ENCODE results near the gene IGSF9B.

The IGSF9B gene

DNA sequence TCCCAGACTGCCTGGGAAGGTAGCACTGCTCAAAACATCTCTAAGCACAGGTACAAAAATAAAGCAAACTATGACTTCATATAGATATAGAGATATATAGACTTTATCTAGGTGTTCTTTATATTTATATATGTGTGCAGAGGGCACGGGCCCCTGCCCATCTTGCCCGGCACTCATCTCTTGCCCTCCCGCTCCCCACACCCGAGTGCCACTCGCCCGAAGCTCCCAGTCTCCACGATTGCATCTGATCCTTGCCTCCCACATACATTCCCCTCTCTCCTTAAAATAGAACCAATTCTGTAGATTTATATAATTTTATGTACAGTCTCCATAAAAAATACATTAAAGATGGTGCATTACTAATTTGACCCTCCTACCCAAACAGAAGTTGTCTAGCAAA is 55.5 kb downstream of the IGSF9B start:
- no peak for DNase-seq (ENCODE audit: low read depth)

DNA sequence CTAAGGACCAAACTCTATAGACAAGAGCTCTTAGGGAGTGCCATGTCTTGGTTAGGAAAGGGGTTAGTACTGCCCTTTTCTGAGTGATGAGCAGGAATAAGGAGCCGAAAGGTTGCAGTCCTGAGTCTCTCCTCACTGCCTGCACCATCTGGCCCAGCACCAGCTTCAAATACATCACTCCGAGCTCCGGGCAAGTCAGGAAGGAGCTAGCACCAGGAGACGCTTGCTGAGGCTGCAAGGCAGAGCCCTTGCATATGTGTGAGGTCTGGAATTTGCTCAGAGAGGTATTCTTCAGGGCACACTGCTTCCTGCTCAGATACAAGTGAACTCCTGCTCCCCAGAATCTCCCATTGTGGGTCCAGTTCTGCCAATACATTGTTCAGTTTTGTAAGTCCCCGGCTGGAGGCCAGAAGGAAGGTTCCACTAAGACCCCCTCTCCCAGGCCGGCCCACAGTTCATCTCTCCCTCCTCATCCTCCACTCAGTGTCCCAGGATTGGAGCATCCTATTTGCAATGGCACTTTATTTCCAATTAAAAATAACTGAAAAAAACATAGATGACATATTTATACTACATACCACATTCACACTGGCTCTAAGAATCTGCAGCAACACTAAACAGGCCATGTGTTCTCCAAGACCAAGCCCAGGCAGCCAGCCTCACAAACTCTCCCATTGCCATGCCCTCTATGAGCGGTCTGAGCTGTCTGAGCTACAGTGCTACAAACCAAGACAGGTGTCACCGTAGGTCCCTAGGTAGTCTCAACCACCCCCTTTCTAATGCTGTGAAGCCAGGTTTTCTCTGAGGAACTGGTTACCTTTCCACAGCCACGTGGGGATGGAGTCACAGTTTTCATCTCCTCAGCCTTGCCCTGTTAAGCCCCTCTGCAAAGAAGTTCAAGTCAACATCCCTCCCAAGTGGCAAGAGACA is 56.3 kb downstream of the IGSF9B start:
- no peak for DNase-seq (ENCODE audit: low read depth)

DNA sequence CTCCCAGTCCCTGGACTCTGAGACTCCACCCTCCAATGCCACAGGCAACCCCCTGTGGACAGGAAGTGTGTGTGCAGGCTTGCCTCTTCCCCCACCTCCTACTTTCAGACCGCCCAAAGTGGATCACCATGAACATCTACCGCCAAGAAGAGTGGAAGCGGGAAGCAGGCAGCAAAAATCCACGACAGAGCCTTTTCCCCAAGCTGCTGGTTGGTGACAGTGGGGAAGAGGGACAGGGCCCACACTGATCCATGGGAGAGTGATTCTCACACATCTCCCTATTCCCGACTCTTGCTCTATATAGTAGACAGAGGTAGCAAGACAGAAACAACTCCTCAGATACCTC is 58.0 kb downstream of the IGSF9B start:
- no peak for DNase-seq (ENCODE audit: low read depth)

DNA sequence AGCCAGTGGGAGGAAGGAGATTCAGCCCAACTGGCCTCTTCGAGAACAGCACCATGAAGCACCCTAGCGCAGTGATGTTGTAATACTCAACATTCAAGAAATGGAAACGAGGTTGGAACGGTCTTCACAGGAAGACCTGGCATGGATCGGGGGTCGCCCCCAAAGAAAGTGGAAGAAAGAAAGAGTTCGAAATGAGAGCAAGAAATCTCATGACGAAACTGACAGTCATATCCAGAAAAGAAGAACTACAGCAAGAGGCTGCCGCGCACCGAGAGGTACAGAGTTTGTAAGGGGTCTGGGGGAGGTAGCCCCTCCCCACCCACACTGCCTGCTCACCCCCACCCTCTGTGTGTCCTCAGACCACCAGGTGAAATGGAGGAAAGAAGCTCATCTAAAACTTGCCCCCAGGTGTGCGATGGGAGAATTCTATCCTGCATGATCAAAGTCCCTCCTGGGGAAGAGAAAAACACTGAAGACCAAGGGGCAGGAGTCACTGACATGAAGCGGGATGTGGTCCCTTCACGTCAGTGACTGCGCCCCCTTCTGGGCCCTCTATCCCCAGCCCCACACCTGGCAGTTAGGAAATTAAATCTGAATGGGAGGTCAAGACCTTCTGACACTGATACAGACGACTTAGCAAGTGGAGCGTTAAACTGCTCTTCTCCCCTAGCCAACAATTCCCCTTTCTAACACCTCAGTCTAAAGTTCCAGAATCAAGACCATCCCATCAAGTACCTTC is 58.6 kb downstream of the IGSF9B start:
- no peak for DNase-seq (ENCODE audit: low read depth)

DNA sequence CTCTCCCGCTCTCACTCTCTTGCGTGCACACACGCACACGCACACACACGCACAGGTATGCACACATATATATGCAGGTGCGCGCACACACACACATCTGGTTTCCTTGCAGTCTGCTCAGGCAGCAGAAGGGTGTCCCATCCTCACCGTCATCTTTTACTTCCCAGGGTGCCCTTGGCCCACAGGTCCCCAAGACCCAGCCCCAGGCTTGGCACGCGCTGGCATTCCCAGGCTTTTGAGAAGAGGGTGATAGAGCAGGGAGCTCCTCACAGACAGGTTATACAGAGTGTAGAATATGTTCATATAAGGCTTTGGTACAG is 59.5 kb downstream of the IGSF9B start:
- no peak for DNase-seq (ENCODE audit: low read depth)

DNA sequence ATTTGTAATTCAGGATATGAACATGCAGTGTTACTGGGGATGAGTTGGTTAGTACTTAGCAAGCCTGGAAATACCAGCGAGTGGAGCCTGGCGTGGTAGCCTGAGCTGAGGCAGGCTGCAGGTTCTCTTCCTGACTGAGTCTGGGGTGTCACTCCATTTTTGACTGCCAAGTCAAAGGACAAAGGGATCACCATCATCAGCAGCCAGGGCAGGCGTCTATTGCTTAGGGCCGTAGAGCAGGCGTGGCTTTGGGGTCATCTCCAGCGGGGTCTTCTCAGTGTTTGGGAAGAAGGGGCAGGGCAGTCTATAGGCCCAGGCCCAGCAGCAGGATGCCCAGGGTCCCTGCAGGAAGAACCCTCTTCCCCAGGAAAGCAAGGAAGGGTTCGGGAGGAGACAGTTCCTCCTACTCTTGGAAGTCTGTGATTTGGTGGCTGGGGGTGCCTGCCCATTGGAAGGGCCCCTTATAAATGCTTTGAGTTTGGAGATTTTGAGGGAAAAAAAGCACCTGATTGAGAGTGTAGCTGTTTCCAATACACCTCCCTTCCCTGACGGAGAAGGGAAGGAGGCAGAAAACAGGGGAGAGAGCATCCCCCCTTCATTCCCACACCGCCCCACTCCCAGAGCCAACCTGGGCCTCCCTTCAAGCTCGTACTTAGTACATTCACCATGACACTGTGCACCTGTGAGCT is 60.0 kb downstream of the IGSF9B start:
- DNase-seq (ENCODE audit: low read depth): no peak

DNA sequence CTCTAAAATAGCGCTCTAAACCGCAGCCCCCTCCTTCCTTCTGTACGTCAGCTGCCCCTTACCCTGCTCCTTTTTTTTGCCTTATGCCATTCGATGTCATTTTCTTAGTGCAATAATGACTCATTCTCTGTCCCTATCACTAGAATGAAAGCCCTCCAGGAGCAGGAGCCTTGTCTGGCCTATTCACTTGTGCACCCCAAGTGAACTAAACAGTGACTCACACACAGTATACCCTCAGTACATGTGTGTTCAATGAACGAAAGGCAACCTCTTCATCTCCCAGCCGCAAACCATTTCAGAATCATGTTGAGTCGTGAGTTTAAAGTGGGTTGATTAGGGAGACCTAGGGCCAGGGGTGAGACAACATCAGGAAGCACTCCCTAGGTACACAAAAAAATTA is 60.7 kb downstream of the IGSF9B start:
- DNase-seq (ENCODE audit: low read depth): no peak

DNA sequence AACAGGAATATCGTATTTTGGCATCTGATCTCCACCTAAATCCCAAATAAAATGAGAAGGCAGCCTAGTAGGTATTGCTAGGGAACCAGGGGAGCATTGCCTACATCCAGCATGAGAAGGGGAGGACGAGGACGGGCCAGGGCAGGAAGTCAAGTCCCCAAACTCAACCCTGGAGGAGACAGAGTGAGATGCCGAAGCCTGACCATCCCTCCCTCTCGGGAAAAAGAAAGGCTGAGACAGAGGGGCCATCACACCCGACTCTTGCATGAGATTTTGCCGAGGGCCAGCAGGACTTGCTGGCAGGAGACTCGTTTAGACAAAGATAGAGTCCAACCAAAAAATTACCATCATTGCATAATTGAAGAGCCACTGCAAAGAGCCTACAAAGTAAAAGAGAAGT is 61.2 kb downstream of the IGSF9B start:
- DNase-seq (ENCODE audit: low read depth): no peak

DNA sequence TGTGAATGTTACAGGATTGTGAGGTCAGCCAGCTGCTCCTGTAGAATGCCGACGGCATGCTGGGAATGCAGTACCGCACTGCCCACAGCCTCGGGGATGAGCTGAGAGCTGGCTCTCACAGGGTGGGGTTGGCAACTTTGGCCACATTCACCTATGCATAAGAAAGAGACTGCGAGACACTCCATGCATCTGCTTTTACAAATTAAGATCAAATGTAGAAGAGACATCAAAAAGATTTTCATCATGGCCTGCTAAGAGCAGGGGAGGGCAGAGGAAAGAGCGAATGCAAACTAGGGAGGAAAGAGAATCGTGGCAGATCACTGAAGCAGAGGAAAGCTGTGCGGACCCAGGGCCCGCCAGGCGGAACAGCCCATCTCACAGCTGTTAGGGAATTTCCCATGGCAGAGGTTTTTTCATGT is 61.7 kb downstream of the IGSF9B start:
- DNase-seq (ENCODE audit: low read depth): no peak

DNA sequence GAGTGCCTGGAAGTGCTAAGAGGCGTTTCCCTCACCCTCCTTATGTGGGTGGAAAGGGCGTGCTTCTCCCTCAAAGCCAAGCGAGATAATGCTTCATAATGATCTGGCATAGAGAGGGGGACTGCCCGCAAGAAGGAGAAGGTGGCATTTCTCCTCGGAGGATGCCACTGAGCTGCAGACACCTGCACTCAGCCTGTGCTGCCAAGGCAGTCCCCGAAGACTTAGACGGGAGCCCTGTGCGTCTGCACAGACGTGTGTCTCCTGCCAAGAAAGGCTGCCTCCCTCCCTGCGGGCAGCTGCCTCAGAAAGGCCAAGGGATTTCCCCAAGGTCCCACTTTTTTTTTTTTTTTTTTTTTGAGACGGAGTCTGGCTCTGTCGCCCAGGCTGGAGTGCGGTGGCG is 63.4 kb downstream of the IGSF9B start:
- no peak for DNase-seq (ENCODE audit: low read depth)

DNA sequence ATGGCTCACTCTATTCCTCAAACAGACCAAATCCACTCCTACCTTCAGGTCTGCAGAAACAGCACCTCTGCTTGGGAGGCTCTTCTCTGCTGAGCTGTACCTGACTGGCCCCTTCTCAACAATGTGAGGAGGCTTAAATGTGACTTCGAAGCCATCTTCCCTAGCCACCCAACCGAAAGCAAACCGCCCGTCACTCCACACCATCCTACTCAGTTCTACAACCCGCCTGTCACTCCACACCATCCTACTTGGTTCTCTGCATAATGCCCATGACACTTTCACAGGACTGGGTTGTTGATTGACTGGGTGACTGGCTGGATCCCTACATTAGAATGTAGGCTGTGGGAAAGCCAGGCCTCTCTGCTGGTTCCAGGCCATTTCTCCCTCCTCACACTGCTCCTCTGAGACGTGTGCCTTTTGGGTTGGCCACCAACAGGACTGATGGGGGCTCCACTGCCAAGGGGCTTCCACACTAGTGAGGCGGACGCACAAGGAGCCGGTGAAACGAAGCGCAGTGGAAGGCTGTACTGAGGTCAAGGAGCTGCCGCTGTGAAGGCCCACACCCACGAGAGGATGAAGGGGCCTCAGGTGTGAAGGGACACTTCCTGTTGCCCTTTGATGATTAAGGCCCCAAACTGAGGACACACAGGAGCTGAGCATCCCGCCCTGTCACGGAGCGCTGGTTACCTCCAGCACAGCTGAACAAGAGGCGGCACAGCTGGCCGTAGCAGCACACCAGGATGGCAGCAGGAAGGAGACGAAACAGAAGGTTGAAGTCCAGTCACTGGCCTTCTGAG is 64.0 kb downstream of the IGSF9B start:
- no peak for DNase-seq (ENCODE audit: low read depth)

DNA sequence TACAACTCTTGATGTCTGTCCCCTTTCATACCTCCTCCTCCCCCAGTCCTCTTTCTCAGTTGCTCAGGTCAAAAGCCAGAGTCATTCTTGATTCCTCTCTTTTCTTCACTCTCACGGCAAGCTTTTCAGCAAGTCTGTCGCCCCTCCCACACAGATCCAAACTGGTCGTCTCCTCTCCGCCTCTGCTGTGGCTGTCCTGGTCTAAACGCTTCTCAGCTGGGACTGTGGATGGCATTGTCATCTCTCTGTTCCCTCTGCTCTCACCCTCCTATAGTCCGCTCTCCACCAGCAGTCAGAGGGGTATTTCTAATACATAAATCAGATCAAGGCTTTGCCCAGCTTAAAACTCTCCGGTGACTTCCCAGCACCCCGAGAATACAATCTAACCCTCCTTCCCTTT is 64.6 kb downstream of the IGSF9B start:
- no peak for DNase-seq (ENCODE audit: low read depth)

DNA sequence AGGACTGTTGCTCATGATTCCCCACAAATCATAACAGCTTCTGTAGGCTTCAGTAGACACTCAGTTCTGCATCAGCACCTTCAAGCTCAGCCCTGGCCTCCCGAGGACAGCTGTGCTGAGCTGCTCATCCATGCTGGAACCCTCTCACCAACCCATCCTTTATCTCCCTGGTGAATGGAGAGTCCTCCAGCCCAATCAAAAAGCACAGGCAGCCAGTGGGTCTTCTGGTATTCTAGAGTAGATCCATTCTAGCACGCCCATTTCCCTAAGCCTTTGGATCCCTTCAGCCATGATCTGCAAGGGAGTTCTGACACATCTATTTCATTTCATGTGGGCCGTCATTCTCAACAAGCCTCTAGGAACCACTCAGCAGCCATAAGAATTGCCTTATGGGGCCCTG is 66.9 kb downstream of the IGSF9B start:
- no peak for DNase-seq (ENCODE audit: low read depth)

DNA sequence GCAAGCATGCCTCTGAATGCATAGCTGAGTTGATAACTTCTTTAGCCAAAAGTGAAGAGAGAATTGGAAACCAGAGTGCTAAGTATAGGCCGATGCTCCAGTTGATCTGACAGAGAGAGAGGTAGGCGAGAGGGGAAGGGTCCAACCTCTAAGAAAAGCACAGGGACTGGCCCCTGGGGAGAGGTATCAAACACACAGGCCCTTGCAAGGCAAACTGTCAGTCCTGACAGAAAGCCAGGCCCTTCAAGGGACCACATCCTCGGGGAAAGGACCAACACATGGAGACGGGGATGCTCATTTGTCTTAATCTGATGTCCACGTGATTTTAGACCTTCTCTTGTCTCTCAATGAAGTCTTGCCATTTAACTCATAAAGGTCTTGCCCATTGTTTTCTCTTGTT is 67.6 kb downstream of the IGSF9B start:
- no peak for DNase-seq (ENCODE audit: low read depth)

DNA sequence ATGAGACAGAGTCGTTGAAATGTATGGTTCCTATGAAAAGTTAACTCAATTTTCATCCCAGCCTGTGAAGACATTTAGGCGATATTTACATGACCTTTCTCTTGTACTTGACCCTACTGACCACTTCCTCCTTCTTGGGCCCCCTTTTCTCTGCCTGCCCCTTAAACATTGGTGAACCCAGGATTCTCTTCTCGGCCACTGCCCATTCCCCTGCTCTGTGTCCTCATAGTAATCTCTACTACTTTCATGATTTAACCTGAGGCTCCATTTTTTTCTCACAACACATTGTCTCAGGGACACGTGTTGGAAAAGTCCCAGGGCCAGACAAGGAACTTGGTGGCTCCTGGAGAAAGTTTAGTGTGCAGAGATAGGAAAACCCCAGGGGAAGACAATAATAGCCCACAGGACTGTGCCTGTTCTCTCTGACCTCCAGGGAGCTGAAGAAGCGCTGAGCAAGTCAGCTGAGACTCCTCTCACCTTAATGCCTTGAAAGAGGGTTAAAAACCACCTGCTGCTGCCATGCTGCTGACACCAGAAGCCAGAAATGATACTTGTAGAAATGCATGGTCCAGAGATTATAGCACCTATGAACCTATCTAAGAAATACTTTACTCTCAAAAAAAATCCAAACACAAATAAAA is 69.0 kb downstream of the IGSF9B start:
- no peak for DNase-seq (ENCODE audit: low read depth)

DNA sequence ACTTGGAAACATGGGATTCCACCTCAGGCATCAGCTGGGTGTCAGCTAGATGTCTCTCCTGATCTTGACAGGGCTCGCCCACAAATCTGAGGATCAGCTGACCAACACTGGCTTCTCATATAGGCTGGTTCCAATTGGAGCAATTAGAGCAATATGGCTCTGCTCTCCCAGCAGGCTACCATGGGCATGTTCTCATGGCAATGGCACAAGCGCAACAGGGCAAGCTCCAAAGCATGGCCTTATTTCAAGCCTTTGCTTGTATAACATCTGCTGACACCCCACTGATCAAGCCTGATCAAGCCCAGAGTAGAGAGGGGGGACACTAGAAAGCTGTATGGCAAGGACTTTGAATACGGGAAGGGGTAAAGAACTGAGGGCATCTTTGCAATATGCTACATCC is 70.7 kb downstream of the IGSF9B start:
- no peak for DNase-seq (ENCODE audit: low read depth)

DNA sequence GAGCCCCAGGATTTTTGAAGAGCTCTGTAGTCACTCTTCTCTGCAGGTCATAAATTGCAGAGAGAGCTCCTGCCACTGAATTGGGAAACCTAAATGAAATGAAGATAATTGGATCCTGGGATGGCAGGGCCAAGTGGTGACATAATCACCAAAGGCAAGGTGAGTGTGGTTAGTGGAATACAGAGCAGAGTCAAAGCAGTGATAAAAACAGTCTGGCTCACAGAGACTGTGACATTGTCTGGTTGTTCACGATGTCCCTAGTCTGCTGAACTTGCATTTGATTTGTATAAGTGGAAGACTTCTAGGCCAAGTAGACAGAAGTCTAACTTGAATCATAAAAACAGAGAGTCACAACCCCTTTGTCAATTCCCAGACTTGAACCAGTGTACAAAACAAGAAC is 84.6 kb downstream of the IGSF9B start:
- DNase-seq (ENCODE audit: low read depth): no peak

DNA sequence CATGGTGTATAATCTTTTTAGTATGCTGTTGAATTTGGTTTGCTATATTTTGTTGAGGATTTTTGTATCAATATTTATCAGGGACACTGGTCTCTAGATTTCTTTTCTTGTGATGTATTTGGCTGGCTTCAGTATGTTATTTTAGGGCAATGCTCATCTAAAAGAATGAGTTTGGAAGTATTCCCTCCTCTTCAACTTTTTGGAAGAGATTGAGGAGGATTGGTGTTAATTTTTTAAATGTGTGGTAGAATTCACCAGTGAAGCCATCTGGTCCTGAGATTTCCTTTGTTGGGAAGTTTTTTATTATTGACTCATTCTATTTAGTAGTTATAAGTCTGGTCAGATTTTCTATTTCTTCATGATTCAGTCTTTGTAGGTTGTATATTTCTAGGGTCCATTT is 89.3 kb downstream of the IGSF9B start:
- no peak for DNase-seq (ENCODE audit: low read depth)

DNA sequence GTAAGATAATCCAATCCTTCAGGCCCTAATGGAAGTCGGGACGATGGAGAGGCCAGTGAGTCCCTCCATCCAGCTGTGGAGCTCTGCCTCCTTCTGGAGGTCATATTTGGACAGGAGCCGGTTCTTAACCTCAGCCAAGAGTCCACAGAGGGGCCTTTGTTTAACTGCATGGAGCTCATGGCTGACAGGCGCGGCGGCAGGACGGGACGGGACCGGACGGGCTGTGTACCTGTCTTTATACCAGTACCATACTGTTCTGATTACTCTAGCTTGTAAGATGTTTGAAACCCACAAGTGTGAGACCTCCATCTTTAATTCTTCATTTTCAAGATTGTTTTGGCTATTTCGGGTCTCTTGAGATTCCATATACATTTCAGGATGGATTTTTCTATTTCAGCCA is 91.3 kb downstream of the IGSF9B start:
- DNase-seq (ENCODE audit: low read depth): no peak

DNA sequence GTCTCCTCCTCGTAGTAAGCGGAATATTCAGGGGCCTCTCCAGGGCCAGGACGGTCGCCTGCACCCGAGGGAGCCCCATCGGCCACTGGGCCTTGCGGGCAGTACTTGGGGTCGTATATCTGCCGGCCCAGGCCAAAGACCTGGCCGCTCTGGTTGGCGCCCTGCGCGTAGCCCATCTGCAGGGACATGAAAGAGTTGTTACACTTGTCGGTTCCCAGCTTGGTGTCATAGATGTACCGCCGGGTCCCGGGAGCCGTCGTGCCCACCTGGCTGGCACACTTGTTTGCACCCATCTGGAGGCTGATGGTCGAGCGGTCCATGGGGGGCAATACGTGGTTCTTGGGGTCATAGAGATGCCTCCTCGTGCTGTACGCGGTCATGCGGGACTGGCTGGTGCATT is 92.0 kb downstream of the IGSF9B start:
- no peak for DNase-seq (ENCODE audit: low read depth)

DNA sequence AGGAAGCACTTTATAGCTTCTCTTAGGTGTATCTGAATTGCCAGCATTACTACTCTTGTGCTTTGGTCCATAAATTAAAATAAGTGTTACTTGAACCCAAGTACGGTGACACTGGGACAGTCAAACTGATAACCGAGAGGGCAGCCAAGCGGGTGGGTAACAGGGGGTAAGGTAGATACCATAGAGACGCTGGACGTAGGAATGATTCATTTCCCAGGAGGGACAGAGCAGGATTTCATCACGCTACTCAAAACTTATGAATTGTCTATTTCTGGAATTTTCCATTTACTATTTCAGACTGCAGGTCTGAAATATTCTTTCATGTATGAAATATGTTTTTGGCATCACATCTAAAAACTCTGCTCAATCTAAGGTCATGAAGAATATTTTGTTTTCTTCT is 96.6 kb downstream of the IGSF9B start:
- no peak for DNase-seq (ENCODE audit: low read depth)
